ENCODE data around the gene GIMAP7.
"Not testable (repeated sequence)": the region's sequence is repeated elsewhere in the genome, so short reads cannot be mapped to it uniquely, and the experiment has no call there.

DNA sequence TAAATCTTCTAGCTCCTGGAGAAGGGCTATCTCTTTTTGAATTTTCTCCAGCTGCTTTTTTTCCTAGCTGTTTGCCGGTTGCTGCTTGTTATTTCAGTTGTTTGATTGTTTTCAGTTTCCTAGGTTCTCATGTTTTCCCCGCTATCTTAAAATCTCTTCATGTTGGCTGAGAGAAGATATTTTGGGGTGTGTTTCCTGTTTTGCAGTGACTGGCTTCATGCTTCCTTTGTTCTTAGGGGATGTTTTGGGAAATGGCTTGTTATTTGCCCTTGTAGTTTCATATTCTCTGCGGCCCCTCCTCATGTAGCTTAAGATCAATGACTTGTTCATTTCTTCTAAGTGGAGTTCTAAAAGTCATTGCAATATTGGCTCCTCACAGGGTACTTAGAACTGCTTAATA is 30.6 kb upstream of the GIMAP7 start:
- not testable (repeated sequence) for TF ChIP-seq FOXM1 (IDR thresholded peaks at IDR 0.05; ENCODE audit: borderline replicate concordance); SUZ12 (IDR thresholded peaks at IDR 0.05)

Data from HEK293T (cell line).